Measurements from ENCODE around the gene STX1A.

GRCh38 chr7:73669288-73669701 lies 50.2 kb downstream of the STX1A start:
- no peak for TF ChIP-seq CTCF (IDR thresholded peaks at IDR 0.05; ENCODE audit: low read length)
- no peak for TF ChIP-seq EZH2 (IDR thresholded peaks at IDR 0.05; ENCODE audit: borderline replicate concordance, low read length)

All from OCI-LY1 (cell line).